GM10248 (cell line): ENCODE results near the gene EME1.
A peak's percentile ranks its signal among the peaks of the same experiment; 100 is the strongest.

Experiments used
- CTCF ChIA-PET: fragments of 300-600 bp; sonication (Branson Sonifier 250); formaldehyde crosslinking; extraction: SDS; loops from one replicate; lab custom pipeline; 2021; ENCODE audit warnings: antibody characterized with exemption; lab: Yijun Ruan, JAX
- POLR2A ChIA-PET: fragments of 350-650 bp; sonication (Branson Sonifier 250); formaldehyde crosslinking; extraction: SDS; loops from one replicate; lab custom pipeline; 2020; ENCODE audit warnings: antibody characterized with exemption; lab: Yijun Ruan, JAX
- DNase-seq: peaks from one replicate; pipeline ENCODE4 v3.0.0; 2012; ENCODE audit errors: extremely low spot score
- CTCF ChIP-seq: IDR thresholded peaks from 2 replicates; pipeline ENCODE4 v1.5.1; 2012; ENCODE audit warnings: mild to moderate bottlenecking, low read depth; ENCODE audit errors: extremely low read depth, missing control alignments, control extremely low read depth

EME1 gene

GRCh38 chr17:50372758-50373556 lies at the start of gene EME1, which contains the start of gene MRPL27:
Gene EME1, plus strand, starts transcription at chr17:50373229. Its CDS starts 1,980 bp downstream, at chr17:50375209.
Gene MRPL27, minus strand, starts transcription at chr17:50373184. Its CDS starts 14 bp downstream, at chr17:50373170.
- TF ChIP-seq CTCF: no peak
- ChIA-PET CTCF (interaction anchor here (0.9 to 8.1 kb wide), 6 partner anchors 12 to 211 kb away, joined by 3 to 66 read pairs (median 4); partner anchors contain the start of gene LRRC59), POLR2A (no interaction called here)
- peak; percentile 92 for DNase-seq

GRCh38 chr17:50325906-50326305 lies 47.1 kb upstream of the EME1 start:
- no peak for DNase-seq
- no peak for TF ChIP-seq CTCF
- ChIA-PET CTCF (interaction anchor here (0.9 to 1.2 kb wide), 3 partner anchors 9 to 125 kb away, joined by 3 to 4 read pairs (median 3); partner anchors contain the start of gene COL1A1), POLR2A (no interaction called here)

DNA sequence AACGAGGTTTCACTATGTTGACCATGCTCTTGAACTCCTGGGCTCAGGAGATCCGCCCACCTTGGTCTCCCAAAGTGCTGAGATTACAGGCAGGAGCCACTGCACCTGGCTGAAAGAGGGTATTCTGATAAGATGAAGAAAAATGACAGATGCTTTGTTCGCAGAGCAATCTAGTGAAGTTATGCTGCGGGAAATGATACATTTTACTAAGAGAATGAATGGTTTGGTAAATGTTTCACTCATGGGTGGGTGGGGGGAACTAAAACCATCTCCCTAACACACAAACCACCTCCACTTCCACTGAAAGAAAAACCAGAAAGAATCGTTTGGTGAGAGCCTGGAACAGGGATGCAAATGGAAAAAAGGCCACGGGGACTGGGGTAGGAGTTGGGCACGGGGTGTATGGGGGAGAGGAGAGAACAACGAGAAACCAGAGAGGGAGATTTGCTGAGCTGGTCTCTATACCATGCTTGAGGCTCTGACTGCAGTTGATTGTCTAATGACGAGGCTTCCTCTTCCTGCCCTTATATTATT lies 46.1 kb upstream of the EME1 start:
- ChIA-PET POLR2A (interaction anchor here (0.7 kb wide), 1 partner anchor 128 kb away, joined by 5 read pairs; no protein-coding TSS in a partner anchor), CTCF (interaction anchor here (0.8 to 1.2 kb wide), 3 partner anchors 9 to 126 kb away, joined by 3 read pairs; partner anchors contain the start of gene COL1A1)
- peak; percentile 51 for DNase-seq
- TF ChIP-seq CTCF: no peak

DNA sequence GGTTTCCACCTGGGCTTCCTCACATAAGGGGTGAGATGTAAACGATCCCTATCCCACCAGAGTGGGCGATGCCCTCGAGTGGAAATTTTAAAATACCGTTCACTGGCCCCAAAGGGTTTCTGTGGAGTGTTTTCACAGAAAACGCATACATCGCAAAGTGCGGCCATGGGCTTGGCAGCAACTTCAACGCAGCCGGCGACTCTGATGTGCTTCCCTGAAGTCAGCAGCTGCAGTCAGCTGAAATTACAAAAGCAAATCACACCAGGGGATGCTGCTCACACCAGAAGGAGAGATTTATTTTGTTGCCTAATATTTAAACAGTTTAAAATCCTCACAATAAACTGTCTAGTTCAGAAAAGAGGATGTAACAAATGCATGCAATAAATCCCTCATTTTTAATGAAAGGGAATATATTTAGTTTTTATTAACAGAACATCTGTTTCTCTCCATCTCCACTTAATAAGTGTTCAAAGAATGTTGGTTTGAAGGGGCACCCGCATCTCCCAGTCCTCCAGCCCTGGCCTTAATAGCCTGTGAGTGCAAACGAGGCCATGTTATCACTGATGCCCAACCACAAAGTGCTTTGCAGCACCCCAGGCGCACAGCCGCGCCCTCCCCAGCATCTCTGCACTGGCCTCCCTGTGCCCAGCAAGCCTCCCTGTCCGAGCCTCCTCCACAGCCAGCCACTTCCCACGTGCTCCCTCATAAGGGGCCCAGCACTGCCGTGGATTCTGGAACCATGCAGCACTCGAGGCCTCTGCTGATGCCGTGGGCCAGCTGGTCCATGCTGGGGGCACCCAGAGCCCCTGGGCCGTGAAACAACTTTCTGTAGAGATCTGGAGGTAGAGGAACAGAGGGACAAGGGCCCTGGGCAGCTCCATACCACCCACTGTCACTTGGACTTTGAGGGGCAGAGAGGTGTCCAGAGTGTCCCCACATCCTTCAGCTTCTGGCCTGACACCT lies 44.4 kb upstream of the EME1 start:
- DNase-seq: no peak
- TF ChIP-seq CTCF: no peak
- ChIA-PET CTCF (interaction anchor here (1.3 to 2.3 kb wide), 2 partner anchors 31 to 128 kb away, joined by 5 to 7 read pairs; partner anchors contain the start of gene COL1A1), POLR2A (no interaction called here)

DNA sequence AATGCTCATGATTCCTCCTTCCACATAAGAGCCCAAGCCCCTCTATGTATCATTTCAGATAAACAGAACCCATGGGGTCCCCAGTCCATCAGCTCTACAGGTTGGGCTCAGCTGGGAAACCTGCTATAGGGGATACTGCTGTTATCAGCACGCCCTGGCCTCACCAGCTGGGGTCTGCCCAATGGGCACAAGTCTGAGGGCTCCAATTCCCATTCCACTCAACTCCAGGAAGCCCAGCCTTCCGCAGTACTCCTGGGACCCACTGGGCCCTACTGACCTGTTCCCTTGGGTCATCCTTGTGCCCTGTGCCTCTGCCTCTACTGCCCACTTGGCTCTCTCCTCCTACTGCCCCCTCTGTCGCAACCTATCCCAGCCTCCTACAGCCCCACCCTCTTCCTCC lies 43.3 kb upstream of the EME1 start:
- DNase-seq: no peak
- no peak for TF ChIP-seq CTCF
- ChIA-PET POLR2A (no interaction called here), CTCF (interaction anchor here (0.9 to 2.3 kb wide), 4 partner anchors 15 to 129 kb away, joined by 3 to 7 read pairs (median 4); partner anchors contain the start of gene COL1A1)
